T-helper 1 cell (primary cell): ENCODE results near the gene MTMR12.
A peak's percentile ranks its signal among the peaks of the same experiment; 100 is the strongest.

Source experiments
- DNase-seq, 5 donors: peaks; one replicate each; pipeline ENCODE4 v3.0.0-alpha.2; 2012 to 2020
- total RNA-seq, 4 donors: gene quantifications; one replicate each; lab custom pipeline; 2026; lab: John Stamatoyannopoulos, UW

The MTMR12 gene
- 33.7 to 40.4 (median 37.4) reads per million in 4 donors for total RNA-seq

- peak; percentile 99 to 100 (median 99) for DNase-seq
Observed at GRCh38 chr5:32312595-32313332, at the start of gene MTMR12. Gene MTMR12, minus strand, starts transcription at chr5:32312939. Its CDS starts 101 bp downstream, at chr5:32312838.

- DNase-seq: no peak
Observed at GRCh38 chr5:32362527-32362926, 49.8 kb upstream of the MTMR12 start.

GRCh38 chr5:32360906-32361305 is 48.2 kb upstream of the MTMR12 start:
- DNase-seq: no peak

GRCh38 chr5:32358611-32359010 is 45.9 kb upstream of the MTMR12 start:
- DNase-seq: no peak

DNA sequence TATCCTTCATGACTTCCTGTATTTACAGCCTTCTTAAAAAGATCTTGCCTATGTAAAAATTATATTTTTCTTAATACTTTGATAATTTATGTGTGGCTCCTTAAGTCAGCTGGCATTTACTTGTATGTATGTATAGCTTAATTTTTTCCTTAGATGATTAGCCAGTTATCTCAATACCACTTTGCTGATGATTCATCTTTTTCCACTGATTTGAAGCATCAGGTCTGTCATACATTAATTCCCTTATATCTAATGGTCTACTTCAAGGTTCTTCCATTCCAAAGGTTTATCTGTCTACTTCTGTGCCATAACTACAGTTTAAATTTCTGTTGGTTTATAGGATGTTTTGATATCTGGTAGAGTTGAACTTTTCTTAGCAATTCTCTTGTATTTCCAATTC is 44.9 kb upstream of the MTMR12 start:
- DNase-seq: no peak

DNA sequence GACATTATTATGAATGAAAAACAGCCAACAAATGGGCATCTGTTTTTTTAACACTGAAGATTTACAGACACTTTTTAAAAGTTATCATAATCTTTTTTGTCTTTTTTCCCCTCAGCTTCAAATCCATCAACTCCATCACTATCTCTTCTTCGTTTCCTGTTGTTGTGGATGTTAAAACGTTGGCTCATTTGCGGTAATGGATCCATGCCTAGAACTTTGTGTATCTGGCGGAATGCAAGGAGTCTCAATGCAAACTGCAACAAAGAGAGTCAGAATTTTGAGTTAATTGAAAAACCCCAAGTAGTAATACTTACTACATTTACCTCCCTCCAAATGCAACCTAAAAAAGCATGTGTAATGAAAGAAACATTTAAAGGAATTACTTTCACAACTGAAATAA is 42.9 kb upstream of the MTMR12 start:
- no peak for DNase-seq

- DNase-seq: no peak
Observed at GRCh38 chr5:32353420-32353819, 40.7 kb upstream of the MTMR12 start.

DNA sequence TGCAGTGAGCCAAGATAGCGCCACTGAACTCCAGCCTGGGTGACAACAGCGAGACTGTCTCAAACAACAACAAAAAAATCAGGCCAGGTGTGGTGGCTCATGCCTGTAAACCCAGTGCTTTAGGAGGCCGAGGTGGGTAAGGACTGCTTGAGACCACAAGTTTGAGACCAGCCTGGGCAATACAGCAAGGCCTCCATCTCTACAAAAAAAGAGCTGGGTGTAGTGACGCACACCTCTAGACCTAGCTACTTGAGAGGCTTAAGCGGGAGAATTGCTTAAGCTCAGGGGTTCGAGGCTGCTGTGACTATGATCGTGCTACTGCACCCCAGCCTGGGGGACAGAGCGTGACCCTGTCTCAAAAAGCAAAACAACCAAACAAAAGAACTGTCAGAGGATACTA is 39.9 kb upstream of the MTMR12 start:
- DNase-seq: no peak

DNA sequence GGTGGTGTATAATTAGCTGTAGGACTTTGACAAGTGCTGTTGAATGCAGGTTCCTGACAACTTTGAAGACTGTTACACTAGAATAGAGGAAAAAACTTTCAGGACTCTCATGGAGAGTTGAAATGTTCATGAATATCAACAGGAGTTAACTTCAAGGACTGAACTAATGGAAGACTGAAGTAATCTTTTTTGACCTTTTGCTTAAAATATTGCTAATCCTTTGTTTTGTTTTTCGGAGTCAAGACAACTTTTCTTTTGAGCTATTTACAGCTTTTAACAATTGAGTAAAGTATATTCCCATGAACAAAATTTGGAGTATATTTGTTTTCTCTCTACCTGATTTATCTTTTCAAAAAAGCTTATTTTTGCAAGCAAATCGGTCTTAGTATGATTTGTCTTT is 34.1 kb upstream of the MTMR12 start:
- no peak for DNase-seq

DNA sequence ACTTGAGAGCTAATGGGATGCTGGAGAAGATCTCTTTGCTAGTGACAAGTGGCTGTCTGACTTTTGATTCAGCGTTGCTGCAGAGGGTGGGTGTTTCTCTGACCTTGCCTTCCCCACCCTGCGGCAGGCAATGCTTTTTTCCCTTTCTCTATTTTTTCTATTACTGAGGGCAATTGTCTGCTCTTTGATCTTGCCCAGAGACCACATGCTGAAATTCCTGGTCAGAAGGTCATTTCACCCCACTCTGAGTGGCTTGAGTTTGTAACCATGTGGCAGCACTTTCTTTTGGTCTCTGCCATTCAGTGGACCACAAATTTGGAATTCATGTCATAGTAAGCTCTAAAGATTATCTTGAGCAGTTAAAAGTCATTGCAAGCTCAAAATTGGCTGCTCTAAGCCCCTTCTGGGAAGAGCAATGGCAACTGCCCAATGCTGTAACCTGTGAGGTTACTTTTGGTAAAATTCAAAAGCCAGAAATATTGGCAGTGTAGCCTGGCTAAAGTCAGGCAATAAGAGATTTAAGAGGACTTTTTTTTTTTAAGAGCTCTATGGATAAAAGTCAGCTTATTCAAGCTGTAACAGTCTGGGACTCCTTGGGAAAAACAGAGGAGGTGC is 30.4 kb upstream of the MTMR12 start:
- DNase-seq: no peak

DNA sequence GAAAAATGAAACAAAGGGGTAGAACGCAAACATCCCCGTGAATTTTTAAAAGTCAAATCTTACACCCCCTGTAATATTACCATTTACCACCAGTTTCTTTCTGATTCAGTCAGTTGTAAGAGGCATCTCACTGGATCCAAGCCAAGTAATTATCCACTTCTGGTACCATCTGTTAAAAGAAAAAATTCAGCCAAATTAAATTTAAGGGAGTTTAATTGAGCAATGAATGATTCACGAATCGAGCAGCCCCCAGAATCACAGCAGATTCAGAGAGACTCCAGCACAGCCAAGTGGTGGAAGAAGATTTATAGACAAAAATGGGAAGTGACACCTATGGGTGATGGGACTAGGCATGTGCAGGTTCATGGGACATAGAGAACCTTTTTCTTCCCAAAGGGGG is 29.9 kb upstream of the MTMR12 start:
- no peak for DNase-seq

DNA sequence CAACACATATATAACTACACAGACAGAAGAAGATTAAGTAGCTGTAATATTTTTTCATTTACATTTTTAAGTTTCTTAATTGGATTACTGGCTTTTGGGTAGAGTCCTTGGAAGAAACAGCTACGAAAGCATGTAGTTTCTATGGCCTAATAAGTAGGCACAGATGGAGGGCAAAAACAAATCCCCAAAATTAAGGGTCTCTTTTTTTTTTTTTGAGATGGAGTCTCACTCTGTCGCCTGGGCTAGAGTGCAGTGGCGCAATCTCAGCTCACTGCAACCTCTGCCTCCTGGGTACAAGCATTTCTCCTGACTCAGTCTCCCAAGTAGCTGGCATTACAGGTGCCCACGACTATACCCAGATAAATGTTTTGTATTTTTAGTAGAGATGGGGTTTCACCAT is 27.1 kb upstream of the MTMR12 start:
- no peak for DNase-seq

GRCh38 chr5:32339198-32339597 is 26.5 kb upstream of the MTMR12 start:
- DNase-seq: no peak

DNA sequence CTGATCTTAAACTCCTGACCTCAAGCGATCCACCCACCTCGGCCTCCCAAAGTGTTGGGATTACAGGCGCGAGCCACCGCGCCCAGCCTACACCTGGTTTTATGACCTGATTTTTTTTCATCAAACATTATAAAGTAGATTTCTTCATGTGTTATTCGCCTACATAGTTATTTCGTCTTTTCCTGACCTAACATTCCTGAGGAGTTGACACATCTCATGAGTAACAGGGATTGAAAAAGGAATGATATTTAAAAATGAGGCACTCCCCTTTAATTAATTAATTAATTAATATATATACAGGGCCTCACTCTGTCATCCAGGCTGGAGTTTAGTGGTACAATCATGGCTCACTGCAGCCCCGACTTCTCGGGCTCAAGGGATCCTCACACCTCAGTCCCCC is 20.2 kb upstream of the MTMR12 start:
- no peak for DNase-seq

DNA sequence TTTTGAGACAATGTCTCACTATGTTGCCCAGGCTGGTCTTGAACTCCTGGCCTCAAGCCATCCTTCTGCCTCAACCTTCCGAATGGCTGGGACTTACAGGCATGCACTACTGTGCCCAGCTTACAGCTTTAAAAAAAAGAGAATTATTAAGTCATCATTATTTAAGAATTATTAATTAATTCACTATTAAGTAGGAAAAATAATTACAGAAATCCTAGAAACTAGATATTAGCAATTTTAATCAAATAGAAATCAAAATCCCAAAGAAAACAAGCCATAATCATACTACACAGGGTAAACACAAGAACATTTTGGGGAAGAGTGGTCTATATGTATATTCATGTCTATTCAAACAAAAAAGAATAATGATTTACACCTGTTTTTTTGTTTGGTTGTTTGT is 19.6 kb upstream of the MTMR12 start:
- DNase-seq: no peak

- DNase-seq: no peak
Observed at GRCh38 chr5:32331935-32332274, 19.2 kb upstream of the MTMR12 start.

- DNase-seq: no peak
Observed at GRCh38 chr5:32331217-32331934, 18.6 kb upstream of the MTMR12 start.

DNA sequence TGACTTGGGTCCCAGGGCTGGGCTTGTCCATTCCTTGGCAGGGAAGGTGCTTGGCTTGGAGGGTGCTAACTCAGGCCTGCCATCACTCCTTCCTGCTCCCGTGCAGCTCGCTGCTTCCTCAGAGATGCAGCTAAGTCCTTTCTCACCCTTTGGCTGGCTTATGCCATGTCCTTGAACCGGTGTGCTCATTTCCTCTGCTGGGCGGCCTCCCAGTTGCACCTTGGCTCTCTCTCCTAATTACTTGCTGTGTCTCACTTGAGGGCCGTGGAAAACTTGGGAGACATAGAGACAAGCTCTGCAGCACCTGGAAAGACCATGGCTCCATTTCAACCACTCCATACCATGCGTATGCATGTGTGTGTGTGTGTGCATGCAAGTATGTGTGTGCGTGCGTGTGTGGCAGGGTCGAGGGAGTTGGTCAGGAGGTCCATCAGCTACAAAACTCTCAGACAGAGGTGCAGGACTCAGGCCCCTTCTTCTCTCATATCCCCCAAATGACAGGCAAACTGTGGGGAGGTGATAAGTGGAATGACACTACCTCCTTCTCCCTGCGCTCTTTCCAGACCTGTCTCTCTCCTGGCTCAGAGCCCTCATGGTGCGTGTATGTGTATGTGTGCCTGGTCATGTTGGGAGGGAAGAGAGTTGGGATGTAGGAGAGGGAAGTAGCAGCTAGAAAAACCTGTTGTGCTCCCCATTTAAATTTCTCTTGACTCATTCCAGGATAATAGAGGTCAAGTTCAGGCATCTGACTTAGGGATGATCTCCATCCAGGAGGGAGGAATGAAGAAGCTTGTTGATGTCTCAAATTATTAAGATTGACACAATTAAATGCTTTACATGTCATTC is 17.6 kb upstream of the MTMR12 start:
- DNase-seq: no peak

GRCh38 chr5:32329395-32329834 is 16.7 kb upstream of the MTMR12 start:
- peak in 4 of 5 donors; percentile 25 to 59 (median 31) for DNase-seq

DNA sequence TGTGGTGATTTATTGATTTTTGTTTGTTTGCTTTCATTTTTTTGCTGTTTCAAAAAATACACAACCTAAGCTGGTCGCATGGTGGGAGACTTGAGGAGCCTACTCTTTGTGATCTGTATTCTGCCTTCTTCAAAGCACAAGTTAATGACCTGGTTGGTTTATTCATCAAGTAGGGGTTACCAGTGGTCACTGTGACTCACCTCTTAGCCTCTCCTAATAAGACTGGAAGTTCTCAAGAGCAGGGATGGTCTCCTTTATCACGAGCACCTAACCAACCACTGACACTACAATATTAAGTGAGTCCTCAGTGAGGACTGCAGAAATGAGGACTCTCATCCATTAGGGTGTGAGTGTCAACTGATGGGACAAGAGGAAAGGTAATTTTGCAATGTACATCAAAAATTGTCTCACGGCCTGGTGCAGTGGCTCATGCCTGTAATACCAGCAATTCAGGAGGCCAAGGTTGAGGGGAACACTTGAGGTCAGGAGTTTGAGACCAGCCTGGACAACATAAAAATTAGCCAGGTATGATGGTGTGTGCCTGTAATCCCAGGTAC is 13.6 kb upstream of the MTMR12 start:
- no peak for DNase-seq

- no peak for DNase-seq
Observed at GRCh38 chr5:32325616-32326015, 12.9 kb upstream of the MTMR12 start.

DNA sequence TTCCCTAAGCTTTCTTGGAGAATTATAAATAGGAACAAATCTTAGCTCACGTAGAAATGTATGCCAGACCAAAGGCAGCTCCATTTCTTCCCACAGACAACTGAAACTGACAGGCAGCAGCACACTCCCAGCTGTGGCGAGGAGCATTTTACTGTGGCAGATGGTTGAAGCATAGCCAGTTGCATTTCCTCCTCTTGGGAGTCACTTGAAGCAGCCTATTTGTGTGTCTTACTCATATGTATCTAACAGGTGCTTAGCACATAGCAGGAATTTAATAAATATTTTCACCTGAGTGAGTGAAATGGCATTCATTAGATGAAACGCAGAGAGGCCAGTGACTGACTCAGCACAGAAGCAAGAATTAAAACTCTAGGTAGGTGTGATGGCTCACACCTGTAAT is 12.3 kb upstream of the MTMR12 start:
- no peak for DNase-seq

- no peak for DNase-seq
Observed at GRCh38 chr5:32323741-32324140, 11.0 kb upstream of the MTMR12 start.
